ENCODE results near the gene NCKAP5. TPM values are rescaled to one million over a fixed set of nuclear protein-coding genes. Genes with fewer than 3 reads are reported as not detected.

Gene NCKAP5
- total RNA-seq, 1 experiment from 2014 or later = not detected

DNA sequence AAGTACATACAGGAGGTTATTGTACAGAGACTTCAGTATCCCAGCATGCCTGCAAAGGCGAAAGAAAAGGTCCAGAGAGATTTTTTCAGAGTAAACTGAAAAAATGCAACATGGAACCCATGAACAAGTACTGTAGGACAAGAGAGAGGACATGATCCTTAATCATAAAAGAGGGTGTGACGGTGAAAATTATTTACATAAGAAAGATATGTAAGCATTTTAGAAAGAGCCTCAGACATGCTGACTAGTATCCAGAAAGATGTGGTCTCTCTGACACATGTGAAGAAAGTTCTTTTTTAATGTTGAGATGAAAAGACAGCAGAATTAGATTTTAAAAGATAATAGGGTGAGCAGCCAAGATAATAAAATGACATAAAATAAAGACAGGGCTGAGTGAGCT is 262.0 kb downstream of the NCKAP5 start:
- intact Hi-C loops (cut with micrococcal nuclease; ENCODE audit: unreplicated experiment) = no loop called here
- BruUV-seq (replicated peaks) = no TSS peak
- no peak overlapping the region for H3K27ac ChIP-seq
- no peak for TF ChIP-seq EZH2 (IDR thresholded peaks at IDR 0.05; ENCODE audit: low read depth)
- TF ChIP-seq, protein P1, sequence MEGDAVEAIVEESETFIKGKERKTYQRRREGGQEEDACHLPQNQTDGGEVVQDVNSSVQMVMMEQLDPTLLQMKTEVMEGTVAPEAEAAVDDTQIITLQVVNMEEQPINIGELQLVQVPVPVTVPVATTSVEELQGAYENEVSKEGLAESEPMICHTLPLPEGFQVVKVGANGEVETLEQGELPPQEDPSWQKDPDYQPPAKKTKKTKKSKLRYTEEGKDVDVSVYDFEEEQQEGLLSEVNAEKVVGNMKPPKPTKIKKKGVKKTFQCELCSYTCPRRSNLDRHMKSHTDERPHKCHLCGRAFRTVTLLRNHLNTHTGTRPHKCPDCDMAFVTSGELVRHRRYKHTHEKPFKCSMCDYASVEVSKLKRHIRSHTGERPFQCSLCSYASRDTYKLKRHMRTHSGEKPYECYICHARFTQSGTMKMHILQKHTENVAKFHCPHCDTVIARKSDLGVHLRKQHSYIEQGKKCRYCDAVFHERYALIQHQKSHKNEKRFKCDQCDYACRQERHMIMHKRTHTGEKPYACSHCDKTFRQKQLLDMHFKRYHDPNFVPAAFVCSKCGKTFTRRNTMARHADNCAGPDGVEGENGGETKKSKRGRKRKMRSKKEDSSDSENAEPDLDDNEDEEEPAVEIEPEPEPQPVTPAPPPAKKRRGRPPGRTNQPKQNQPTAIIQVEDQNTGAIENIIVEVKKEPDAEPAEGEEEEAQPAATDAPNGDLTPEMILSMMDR (conservative IDR thresholded peaks at IDR 0.05) = no peak
- no peak overlapping the region for H2AFZ ChIP-seq
- H3K27me3 ChIP-seq (ENCODE audit: insufficient read depth, low read depth) = no peaks in the 10 kb centered on the region
- H3K9me3 ChIP-seq (ENCODE audit: insufficient read depth, low read depth) = no peaks in the 10 kb centered on the region
- H3K9me2 ChIP-seq (ENCODE audit: insufficient read depth) = no peaks in the 10 kb centered on the region
- ChIA-PET CTCF (no interaction called here), POLR2A (ENCODE audit: unreplicated experiment) (no interaction called here)
- no peak overlapping the region for H3K4me2 ChIP-seq
- H3K4me1 ChIP-seq (replicated peaks; ENCODE audit: insufficient read depth) = no peaks in the 10 kb centered on the region
- no peak for DNase-seq
- no peaks in the 10 kb centered on the region for H4K20me1 ChIP-seq (ENCODE audit: insufficient read depth)
- H3F3A ChIP-seq (ENCODE audit: insufficient read depth, low read depth) = no peaks in the 10 kb centered on the region
- H3K79me2 ChIP-seq (ENCODE audit: low read depth) = no peaks in the 10 kb centered on the region
- H3K4me3 ChIP-seq = no peak overlapping the region
- no peaks in the 10 kb centered on the region for H3K36me3 ChIP-seq (ENCODE audit: low read depth)

DNA sequence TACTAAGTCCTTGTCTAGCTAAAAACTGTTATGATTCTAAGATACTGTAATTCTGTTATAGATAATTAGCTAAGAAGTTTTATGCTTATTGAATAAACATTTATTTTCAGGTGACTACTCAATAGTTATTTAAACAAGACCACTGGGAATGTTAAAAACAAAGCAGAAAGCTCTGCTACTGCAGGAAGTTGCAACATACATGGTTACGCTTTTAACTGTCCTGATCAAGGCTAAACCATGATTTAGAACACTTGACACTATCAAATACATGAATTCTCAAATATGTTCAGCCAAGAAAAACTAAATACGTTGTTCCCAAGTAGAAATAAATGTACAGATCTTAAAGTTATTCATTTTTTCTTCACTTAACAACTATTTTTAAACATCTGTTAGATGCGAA is 263.9 kb downstream of the NCKAP5 start:
- no peaks in the 10 kb centered on the region for H3K9me3 ChIP-seq (ENCODE audit: insufficient read depth, low read depth)
- peaks cover 3% of the 10 kb centered on the region; the same call in 1 of the 2 replicates for H3K27me3 ChIP-seq (ENCODE audit: insufficient read depth, low read depth)
- intact Hi-C loops (cut with micrococcal nuclease; ENCODE audit: unreplicated experiment) = no loop called here
- H3K27ac ChIP-seq = no peak overlapping the region
- no peak for DNase-seq
- no peak overlapping the region for H3K4me3 ChIP-seq
- no peak for TF ChIP-seq EZH2 (IDR thresholded peaks at IDR 0.05; ENCODE audit: low read depth)
- TF ChIP-seq, protein P1 (conservative IDR thresholded peaks at IDR 0.05) = no peak
- no peaks in the 10 kb centered on the region for H3F3A ChIP-seq (ENCODE audit: insufficient read depth, low read depth)
- POLR2A ChIA-PET (ENCODE audit: unreplicated experiment) = no interaction called here
- H4K20me1 ChIP-seq (ENCODE audit: insufficient read depth) = no peaks in the 10 kb centered on the region
- no peaks in the 10 kb centered on the region for H3K36me3 ChIP-seq (ENCODE audit: low read depth)
- H3K4me1 ChIP-seq (replicated peaks; ENCODE audit: insufficient read depth) = no peaks in the 10 kb centered on the region
- H2AFZ ChIP-seq = no peak overlapping the region
- no peak overlapping the region for H3K4me2 ChIP-seq
- H3K9me2 ChIP-seq (ENCODE audit: insufficient read depth) = no peaks in the 10 kb centered on the region
- CTCF ChIA-PET = no interaction called here
- no TSS peak for BruUV-seq (replicated peaks)
- no peaks in the 10 kb centered on the region for H3K79me2 ChIP-seq (ENCODE audit: low read depth)

DNA sequence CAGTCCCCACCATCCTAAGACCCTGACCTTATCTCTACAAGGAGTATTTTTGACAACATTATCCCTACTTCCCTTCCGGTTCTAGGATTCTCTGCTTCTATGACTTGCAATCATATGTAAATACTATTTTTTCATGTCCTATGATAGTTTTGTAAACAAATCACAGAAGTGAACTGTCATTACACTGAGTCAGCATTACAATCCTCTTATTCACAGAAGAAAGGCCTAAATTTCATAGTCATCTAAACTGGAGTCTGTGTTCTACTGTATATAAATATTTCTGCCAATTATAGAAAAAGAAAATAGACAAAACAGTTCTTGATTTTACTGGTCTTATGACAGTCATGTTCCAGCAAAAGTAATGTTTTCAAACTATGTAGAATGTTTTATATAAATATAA is 265.1 kb downstream of the NCKAP5 start:
- intact Hi-C loops (cut with micrococcal nuclease; ENCODE audit: unreplicated experiment) = no loop called here
- H3K36me3 ChIP-seq (ENCODE audit: low read depth) = no peaks in the 10 kb centered on the region
- no peaks in the 10 kb centered on the region for H3K9me3 ChIP-seq (ENCODE audit: insufficient read depth, low read depth)
- ChIA-PET CTCF (no interaction called here), POLR2A (ENCODE audit: unreplicated experiment) (no interaction called here)
- TF ChIP-seq, protein P1 (conservative IDR thresholded peaks at IDR 0.05) = no peak
- TF ChIP-seq EZH2 (IDR thresholded peaks at IDR 0.05; ENCODE audit: low read depth) = no peak
- H3K4me2 ChIP-seq = no peak overlapping the region
- H3K4me3 ChIP-seq = no peak overlapping the region
- H3K79me2 ChIP-seq (ENCODE audit: low read depth) = no peaks in the 10 kb centered on the region
- H3K27me3 ChIP-seq (ENCODE audit: insufficient read depth, low read depth) = peaks cover 10% of the 10 kb centered on the region; the same call in 1 of the 2 replicates
- H2AFZ ChIP-seq = no peak overlapping the region
- no peaks in the 10 kb centered on the region for H3K4me1 ChIP-seq (replicated peaks; ENCODE audit: insufficient read depth)
- no peaks in the 10 kb centered on the region for H3F3A ChIP-seq (ENCODE audit: insufficient read depth, low read depth)
- no TSS peak for BruUV-seq (replicated peaks)
- no peaks in the 10 kb centered on the region for H4K20me1 ChIP-seq (ENCODE audit: insufficient read depth)
- H3K27ac ChIP-seq = no peak overlapping the region
- H3K9me2 ChIP-seq (ENCODE audit: insufficient read depth) = no peaks in the 10 kb centered on the region
- no peak for DNase-seq
